Hindlimb muscle (tissue), 1 donor: ENCODE measurements around the gene TP53TG3E. TPM values are rescaled to one million over a fixed set of nuclear protein-coding genes. Genes with fewer than 3 reads are reported as not detected.
"Not testable (repeated sequence)": the region's sequence is repeated elsewhere in the genome, so short reads cannot be mapped to it uniquely, and the experiment has no call there.

Source experiments
- DNase-seq: peaks from one replicate; pipeline ENCODE4 v3.0.0-alpha.2; 2013
- polyA plus RNA-seq: library from polyadenylated mRNA; unstranded; fragments of 120-200 nt; gene quantifications from one replicate; pipeline ENCODE4 v1.2.1, GENCODE V29; 2013; ENCODE audit not compliant: insufficient read length

Gene TP53TG3E, protein sequence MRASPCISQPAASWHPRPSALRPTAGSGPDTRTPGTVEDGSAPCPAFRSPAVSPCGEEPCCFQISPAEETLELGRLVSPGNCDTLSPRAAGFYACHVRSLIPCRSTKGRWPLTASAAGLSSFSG
- 0.09 TPM for polyA plus RNA-seq

DNA sequence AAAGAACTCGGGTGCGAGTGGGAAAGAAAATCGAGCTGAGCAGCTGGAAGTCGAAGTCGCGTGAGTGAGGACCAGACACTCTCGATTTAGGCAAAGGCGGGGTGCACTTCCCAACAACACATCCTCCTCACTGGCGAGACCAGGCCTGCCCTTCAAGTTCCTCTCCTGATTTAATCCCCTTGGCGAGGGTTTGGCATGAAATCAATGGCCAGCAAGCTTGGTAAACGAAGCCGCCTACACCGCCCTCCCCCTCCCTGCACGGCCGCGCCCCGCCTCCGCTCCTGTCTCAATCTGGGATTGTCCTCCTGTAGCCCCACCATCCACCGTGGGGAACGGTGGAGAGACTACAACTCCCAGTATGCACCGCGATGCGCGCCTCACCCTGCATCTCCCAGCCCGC lies at the start of gene TP53TG3E:
TSS of gene TP53TG3E (plus strand) at position 301 of the 400 bp plus-strand sequence. CDS start at position 369, 68 bp downstream.
- DNase-seq, result not testable (repeated sequence)

DNA sequence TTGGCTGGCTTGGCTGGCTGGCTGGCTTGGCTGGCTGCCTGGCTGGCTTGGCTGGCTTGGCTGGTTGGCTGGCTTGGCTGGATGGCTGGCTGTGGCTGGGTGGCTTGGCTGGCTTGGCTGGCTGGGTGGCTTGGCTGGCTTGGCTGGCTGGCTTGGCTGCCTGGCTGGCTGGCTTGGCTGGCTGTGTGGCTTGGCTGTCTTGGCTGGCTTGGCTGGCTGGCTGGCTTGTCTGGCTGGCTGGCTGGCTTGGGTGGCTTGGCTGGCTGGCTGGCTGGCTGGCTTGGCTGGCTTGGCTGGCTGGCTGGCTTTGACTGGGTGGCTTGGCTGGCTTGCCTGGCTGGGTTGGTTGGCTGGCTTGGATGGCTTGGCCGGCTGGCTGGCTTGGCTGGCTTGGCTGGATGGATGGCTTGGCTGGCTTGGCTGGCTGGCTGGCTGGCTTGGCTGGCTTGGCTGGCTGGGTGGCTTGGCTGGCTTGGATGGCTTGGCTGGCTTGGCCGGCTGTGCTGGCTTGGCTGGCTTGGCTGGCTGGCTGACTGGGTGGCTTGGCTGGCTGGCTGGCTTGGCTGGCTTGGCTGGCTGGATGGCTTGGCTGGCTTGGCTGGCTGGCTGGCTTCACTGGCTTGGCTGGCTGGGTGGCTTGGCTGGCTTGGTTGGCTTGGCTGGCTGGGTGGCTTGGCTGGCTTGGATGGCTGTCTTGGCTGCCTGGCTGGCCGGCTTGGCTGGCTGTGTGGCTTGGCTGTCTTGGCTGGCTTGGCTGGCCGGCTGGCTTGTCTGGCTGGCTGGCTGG lies 32.3 kb downstream of the TP53TG3E start:
- not testable (repeated sequence) for DNase-seq

DNA sequence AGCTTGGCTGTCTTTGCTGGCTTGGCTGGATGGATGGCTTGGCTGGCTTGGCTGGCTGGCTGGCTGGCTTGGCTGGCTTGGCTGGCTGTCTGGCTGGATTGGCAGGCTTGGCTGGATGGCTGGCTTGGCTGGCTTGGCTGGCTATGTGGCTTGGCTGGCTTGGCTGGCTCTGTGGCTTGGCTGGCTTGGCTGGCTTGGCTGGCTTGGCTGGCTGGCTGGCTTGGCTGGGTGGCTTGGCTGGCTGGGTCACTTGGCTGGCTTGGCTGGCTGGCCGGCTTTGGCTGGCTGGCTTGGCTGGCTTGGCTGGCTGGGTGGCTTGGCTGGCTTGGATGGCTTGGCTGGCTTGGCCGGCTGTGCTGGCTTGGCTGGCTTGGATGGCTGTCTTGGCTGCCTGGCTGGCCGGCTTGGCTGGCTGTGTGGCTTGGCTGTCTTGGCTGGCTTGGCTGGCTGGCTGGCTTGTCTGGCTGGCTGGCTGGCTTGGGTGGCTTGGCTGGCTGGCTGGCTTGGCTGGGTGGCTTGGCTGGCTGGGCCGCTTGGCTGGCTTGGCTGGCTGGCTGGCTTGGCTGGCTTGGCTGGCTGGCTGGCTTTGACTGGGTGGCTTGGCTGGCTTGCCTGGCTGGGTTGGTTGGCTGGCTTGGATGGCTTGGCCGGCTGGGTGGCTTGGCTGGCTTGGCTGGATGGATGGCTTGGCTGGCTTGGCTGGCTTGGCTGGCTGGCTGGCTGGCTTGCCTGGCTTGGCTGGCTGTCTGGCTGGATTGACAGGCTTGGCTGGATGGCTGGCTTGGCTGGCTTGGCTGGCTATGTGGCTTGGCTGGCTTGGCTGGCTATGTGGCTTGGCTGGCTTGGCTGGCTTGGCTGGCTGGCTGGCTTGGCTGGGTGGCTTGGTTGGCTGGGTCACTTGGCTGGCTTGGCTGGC lies 33.8 kb downstream of the TP53TG3E start:
- DNase-seq, result not testable (repeated sequence)

DNA sequence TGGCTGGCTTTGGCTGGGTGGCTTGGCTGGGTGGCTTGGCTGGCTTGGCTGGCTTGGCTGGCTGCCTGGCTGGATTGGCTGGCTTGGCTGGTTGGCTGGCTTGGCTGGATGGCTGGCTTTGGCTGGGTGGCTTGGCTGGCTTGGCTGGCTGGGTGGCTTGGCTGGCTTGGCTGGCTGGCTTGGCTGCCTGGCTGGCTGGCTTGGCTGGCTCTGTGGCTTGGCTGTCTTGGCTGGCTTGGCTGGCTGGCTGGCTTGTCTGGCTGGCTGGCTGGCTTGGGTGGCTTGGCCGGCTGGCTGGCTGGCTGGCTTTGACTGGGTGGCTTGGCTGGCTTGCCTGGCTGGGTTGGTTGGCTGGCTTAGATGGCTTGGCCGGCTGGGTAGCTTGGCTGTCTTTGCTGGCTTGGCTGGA lies 34.4 kb downstream of the TP53TG3E start:
- not testable (repeated sequence) for DNase-seq

DNA sequence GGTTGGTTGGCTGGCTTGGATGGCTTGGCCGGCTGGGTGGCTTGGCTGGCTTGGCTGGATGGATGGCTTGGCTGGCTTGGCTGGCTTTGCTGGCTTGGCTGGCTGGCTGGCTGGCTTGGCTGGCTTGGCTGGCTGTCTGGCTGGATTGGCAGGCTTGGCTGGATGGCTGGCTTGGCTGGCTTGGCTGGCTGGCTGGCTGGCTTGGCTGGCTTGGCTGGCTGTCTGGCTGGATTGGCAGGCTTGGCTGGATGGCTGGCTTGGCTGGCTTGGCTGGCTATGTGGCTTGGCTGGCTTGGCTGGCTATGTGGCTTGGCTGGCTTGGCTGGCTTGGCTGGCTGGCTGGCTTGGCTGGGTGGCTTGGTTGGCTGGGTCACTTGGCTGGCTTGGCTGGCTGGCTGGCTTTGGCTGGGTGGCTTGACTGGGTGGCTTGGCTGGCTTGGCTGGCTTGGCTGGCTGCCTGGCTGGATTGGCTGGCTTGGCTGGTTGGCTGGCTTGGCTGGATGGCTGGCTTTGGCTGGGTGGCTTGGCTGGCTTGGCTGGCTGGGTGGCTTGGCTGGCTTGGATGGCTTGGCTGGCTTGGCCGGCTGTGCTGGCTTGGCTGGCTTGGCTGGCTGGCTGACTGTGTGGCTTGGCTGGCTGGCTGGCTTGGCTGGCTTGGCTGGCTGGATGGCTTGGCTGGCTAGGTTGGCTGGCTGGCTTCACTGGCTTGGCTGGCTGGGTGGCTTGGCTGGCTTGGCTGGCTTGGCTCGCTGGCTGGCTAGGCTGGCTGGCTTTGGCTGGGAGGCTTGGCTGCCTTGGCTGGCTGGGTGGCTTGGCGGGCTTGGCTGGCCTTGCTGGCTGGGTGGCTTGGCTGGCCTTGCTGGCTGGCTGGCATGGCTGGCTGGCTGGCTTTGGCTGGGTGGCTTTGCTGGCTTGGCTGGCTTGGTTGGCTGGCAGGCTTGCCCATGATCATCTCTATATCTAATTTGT lies 35.3 kb downstream of the TP53TG3E start:
- not testable (repeated sequence) for DNase-seq

Other genes starting within 250 kb of the TP53TG3E start
- not detected for gene TP53TG3C, start 110.1 kb upstream of the TP53TG3E start, polyA plus RNA-seq
- gene TP53TG3B, start 56.5 kb downstream of the TP53TG3E start, polyA plus RNA-seq, result not detected
- gene TP53TG3F, start 155.3 kb downstream of the TP53TG3E start, polyA plus RNA-seq, result not detected